CD14-positive monocyte (primary cell): ENCODE results near the gene MALSU1. TPM values are rescaled to one million over a fixed set of nuclear protein-coding genes. Genes with fewer than 3 reads are reported as not detected.

Source experiments
- DNase-seq, 3 donors: peaks; one replicate each; pipeline ENCODE4 v3.0.0-alpha.2; 2011 to 2022
- H2AFZ ChIP-seq: 2 replicates; pipeline ENCODE4 v1.6.0; 2012; ENCODE audit warnings: mild to moderate bottlenecking, low read depth, low read length, inconsistent platforms; ENCODE audit not compliant: insufficient read depth, poor library complexity, severe bottlenecking
- H3K27ac ChIP-seq, 2 donors: 1 replicate in 1 of 2; 2 replicates in 1 of 2; pipeline ENCODE4 v1.5.1; 2012 to 2013; ENCODE audit warnings: low read length in 2 of 2, control low read depth in 1 of 2, inconsistent platforms in 1 of 2, low read depth in 1 of 2, mild to moderate bottlenecking in 1 of 2
- H3K27me3 ChIP-seq, 2 donors: one replicate each; pipeline versions ENCODE4 v1.6.0 to v1.6.1; 2011 to 2013; ENCODE audit warnings: low read length in 2 of 2; ENCODE audit not compliant: control insufficient read depth in 2 of 2, insufficient read depth in 2 of 2
- H3K36me3 ChIP-seq, 2 donors: replicated peaks in 1 of 2; 1 replicate in 1 of 2; 2 replicates in 1 of 2; pipeline versions ENCODE4 v1.5.1 to v1.6.1; 2012 to 2013; ENCODE audit warnings: low read length in 2 of 2, control low read depth in 1 of 2, inconsistent platforms in 1 of 2, mild to moderate bottlenecking in 1 of 2; ENCODE audit not compliant: insufficient read depth in 2 of 2, control insufficient read depth in 1 of 2
- H3K4me1 ChIP-seq, 2 donors: 1 replicate in 1 of 2; 2 replicates in 1 of 2; pipeline versions ENCODE4 v1.5.1 to v1.6.1; 2012 to 2013; ENCODE audit warnings: low read length in 2 of 2, control low read depth in 1 of 2, inconsistent platforms in 1 of 2, mild to moderate bottlenecking in 1 of 2, moderate library complexity in 1 of 2; ENCODE audit not compliant: insufficient read depth in 2 of 2, control insufficient read depth in 1 of 2
- H3K4me2 ChIP-seq: replicated peaks from 2 replicates; pipeline ENCODE3; 2012; ENCODE audit warnings: low read length, moderate library complexity, mild to moderate bottlenecking; ENCODE audit not compliant: poor library complexity, severe bottlenecking; ENCODE audit errors: extremely low read depth
- H3K4me3 ChIP-seq, 3 experiments: fragments of 200-600 bp in 1 of 3; sonication (generic) in 1 of 3; replicated peaks in 1 of 3; 1 replicate in 2 of 3; 2 replicates in 1 of 3; pipeline ENCODE4 v1.5.1; 2011 to 2013; ENCODE audit warnings: low read length in 3 of 3, mild to moderate bottlenecking in 3 of 3, control low read depth in 2 of 3, low read depth in 2 of 3, inconsistent platforms in 1 of 3, moderate library complexity in 1 of 3
- H3K79me2 ChIP-seq: 2 replicates; pipeline ENCODE4 v1.6.0; 2012; ENCODE audit warnings: mild to moderate bottlenecking, control low read depth, inconsistent platforms, low read length, moderate library complexity; ENCODE audit not compliant: insufficient read depth
- H3K9ac ChIP-seq: 2 replicates; pipeline ENCODE4 v1.6.0; 2017; ENCODE audit warnings: low read length, mild to moderate bottlenecking; ENCODE audit not compliant: insufficient read depth, poor library complexity, severe bottlenecking
- H3K9me3 ChIP-seq, 2 donors: replicated peaks in 1 of 2; 1 replicate in 1 of 2; 2 replicates in 1 of 2; pipeline versions ENCODE4 v1.5.1 to v1.6.1; 2012 to 2013; ENCODE audit warnings: low read length in 2 of 2, control low read depth in 1 of 2; ENCODE audit not compliant: control insufficient read depth in 1 of 2, insufficient read depth in 1 of 2
- H4K20me1 ChIP-seq: 2 replicates; pipeline ENCODE4 v1.6.0; 2012; ENCODE audit warnings: mild to moderate bottlenecking, low read length, control low read depth, moderate library complexity; ENCODE audit not compliant: insufficient read depth
- H3K27ac Mint-ChIP-seq, 7 donors: one replicate each; pipeline ENCODE4 v1.8.0; 2020; ENCODE audit warnings: mild to moderate bottlenecking in 7 of 7, mixed read lengths in 7 of 7, moderate library complexity in 6 of 7, inconsistent platforms in 2 of 7
- H3K27me3 Mint-ChIP-seq, 3 donors: one replicate each; pipeline ENCODE4 v1.8.0; 2021 to 2022; ENCODE audit warnings: low read depth in 3 of 3, mild to moderate bottlenecking in 3 of 3, mixed read lengths in 3 of 3, moderate library complexity in 3 of 3, inconsistent platforms in 1 of 3
- H3K36me3 Mint-ChIP-seq, 2 donors: one replicate each; pipeline ENCODE4 v1.8.0; 2020; ENCODE audit warnings: mixed read lengths in 2 of 2, inconsistent platforms in 1 of 2, mild to moderate bottlenecking in 1 of 2
- H3K4me1 Mint-ChIP-seq: one replicate; pipeline ENCODE4 v1.8.0; 2020; ENCODE audit warnings: mild to moderate bottlenecking, mixed read lengths
- H3K4me3 Mint-ChIP-seq, 2 donors: one replicate each; pipeline ENCODE4 v1.8.0; 2020; ENCODE audit warnings: mild to moderate bottlenecking in 2 of 2, mixed read lengths in 2 of 2, moderate library complexity in 1 of 2
- H3K9me3 Mint-ChIP-seq, 7 donors: one replicate each; pipeline ENCODE4 v1.8.0; 2020 to 2022; ENCODE audit warnings: mixed read lengths in 7 of 7, mild to moderate bottlenecking in 6 of 7, moderate library complexity in 6 of 7, inconsistent platforms in 2 of 7
- WGBS: methylation state at CpG from one replicate; pipeline ENCODE4 v1.1.5; 2013; ENCODE audit warnings: missing lambda C conversion rate; ENCODE audit not compliant: insufficient coverage; 5-methylcytosine and 5-hydroxymethylcytosine counted together
- intact Hi-C, 2 donors: fragments of 100-400 bp; cut with micrococcal nuclease; formaldehyde crosslinking; loops; one replicate each; pipeline versions ENCODE4 v1.15.0 to v1.15.1; 2023
- polyA plus RNA-seq, 3 donors: library from polyadenylated mRNA; depleted of rRNA in 1 of 3; unstranded in 2 of 3; stranded (reverse) in 1 of 3; fragments of 300-500 nt in 2 of 3; fragments of >200 nt in 1 of 3; fragmentation: Illumina TruSeq in 2 of 3; gene quantifications; 1 replicate in 2 of 3; 2 replicates in 1 of 3; pipeline ENCODE4 v1.2.3, GENCODE V29; 2012 to 2021
- TF ChIP-seq, protein P1 (sequence below): fragments of 200-600 bp; IDR thresholded peaks from one replicate; pipeline ENCODE4 v1.8.0; 2022; ENCODE audit warnings: antibody characterized with exemption, mild to moderate bottlenecking

MALSU1 gene
- polyA plus RNA-seq, 3 donors = 16.8 to 41.5 (median 41.4) TPM

DNA sequence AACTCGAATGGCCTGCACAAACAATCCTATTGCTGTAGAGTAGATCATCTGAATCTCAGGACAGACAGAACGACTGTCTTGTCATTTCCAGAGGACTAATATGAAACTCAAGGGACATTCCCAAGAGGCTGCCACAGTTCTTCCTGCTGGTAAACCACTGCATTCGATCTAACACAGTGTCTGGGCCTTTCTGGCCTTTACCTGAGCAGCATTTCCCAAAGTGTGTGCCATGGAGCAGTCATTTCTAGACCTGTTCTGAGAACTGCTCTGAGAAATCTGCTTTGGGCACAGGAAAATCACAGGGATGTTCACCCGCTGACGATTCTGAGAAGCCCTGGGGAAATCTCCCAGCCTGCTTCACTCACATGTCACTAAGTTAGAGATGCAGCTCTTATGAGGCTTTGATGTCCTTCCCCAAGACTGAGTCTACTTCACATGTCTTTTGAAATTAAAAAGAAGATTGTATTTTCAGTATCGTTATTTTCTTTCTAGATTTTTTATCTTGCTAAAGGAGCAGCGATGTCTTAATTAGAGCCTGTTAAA lies 34.2 kb upstream of the MALSU1 start:
- H3K9ac ChIP-seq = no peak overlapping the region

DNA sequence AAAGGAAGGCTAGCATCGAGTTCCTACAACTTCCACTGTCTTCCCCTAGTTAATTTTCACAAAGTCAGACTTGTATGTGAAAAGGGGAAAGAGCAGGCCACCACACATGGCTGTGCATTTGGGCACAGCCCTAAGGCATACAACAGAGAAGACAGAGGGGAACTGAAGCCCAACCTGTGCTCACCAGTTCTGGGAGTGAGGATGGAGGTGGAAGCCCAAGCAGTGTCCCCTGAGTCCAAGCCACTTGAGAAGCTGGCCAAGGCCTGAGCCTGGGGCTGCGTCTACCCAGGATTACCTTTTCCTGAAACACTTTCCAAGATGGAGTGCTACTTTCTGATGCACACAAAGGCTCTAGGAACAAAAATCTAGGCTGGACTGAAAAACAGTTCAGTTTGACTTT lies 32.2 kb upstream of the MALSU1 start:
- H3K27me3 Mint-ChIP-seq = no peaks in the 10 kb centered on the region
- 80% methylated on average over 1 of the region's 2 CpGs for WGBS
- no peaks in the 10 kb centered on the region for H3K79me2 ChIP-seq
- no peak for DNase-seq
- no peak overlapping the region for H3K4me2 ChIP-seq
- TF ChIP-seq, protein P1, sequence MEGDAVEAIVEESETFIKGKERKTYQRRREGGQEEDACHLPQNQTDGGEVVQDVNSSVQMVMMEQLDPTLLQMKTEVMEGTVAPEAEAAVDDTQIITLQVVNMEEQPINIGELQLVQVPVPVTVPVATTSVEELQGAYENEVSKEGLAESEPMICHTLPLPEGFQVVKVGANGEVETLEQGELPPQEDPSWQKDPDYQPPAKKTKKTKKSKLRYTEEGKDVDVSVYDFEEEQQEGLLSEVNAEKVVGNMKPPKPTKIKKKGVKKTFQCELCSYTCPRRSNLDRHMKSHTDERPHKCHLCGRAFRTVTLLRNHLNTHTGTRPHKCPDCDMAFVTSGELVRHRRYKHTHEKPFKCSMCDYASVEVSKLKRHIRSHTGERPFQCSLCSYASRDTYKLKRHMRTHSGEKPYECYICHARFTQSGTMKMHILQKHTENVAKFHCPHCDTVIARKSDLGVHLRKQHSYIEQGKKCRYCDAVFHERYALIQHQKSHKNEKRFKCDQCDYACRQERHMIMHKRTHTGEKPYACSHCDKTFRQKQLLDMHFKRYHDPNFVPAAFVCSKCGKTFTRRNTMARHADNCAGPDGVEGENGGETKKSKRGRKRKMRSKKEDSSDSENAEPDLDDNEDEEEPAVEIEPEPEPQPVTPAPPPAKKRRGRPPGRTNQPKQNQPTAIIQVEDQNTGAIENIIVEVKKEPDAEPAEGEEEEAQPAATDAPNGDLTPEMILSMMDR = no peak
- no peak overlapping the region for H2AFZ ChIP-seq
- H3K9ac ChIP-seq = no peak overlapping the region
- no peak overlapping the region for H3K4me3 Mint-ChIP-seq
- H3K4me3 ChIP-seq = no peak overlapping the region
- no peaks in the 10 kb centered on the region for H4K20me1 ChIP-seq
- H3K36me3 Mint-ChIP-seq = no peaks in the 10 kb centered on the region
- H3K9me3 ChIP-seq = no peaks in the 10 kb centered on the region
- H3K27ac ChIP-seq = no peak overlapping the region
- no peak overlapping the region for H3K27ac Mint-ChIP-seq
- H3K4me1 ChIP-seq = no peaks in the 10 kb centered on the region
- no peaks in the 10 kb centered on the region for H3K36me3 ChIP-seq
- intact Hi-C loops = no loop called here
- no peaks in the 10 kb centered on the region for H3K4me1 Mint-ChIP-seq
- H3K27me3 ChIP-seq = no peaks in the 10 kb centered on the region
- H3K9me3 Mint-ChIP-seq = peaks cover 0 to 2% (median 0%) of the 10 kb centered on the region in 7 donors

More for the DNA sequence above, 34.2 kb upstream of the MALSU1 start:
- H3K9me3 ChIP-seq = no peaks in the 10 kb centered on the region
- 92% methylated on average over 3 of the region's 7 CpGs for WGBS
- TF ChIP-seq, protein P1 = no peak
- no peak overlapping the region for H3K27ac Mint-ChIP-seq
- H3K27me3 Mint-ChIP-seq = peaks cover 0 to 2% (median 0%) of the 10 kb centered on the region in 3 donors
- no peaks in the 10 kb centered on the region for H3K79me2 ChIP-seq
- no peak overlapping the region for H3K27ac ChIP-seq
- intact Hi-C loops = loop anchor here in 1 of 2 donors (5.0 kb wide), 1 partner anchor 78 kb away; no protein-coding TSS in a partner anchor
- H3K4me3 ChIP-seq = no peak overlapping the region
- no peak overlapping the region for H2AFZ ChIP-seq
- no peak overlapping the region for H3K4me3 Mint-ChIP-seq
- H3K4me2 ChIP-seq = no peak overlapping the region
- H3K4me1 ChIP-seq = no peaks in the 10 kb centered on the region
- H3K36me3 ChIP-seq = no peaks in the 10 kb centered on the region
- no peaks in the 10 kb centered on the region for H4K20me1 ChIP-seq
- H3K27me3 ChIP-seq = no peaks in the 10 kb centered on the region
- H3K9me3 Mint-ChIP-seq = peaks cover 0 to 2% (median 0%) of the 10 kb centered on the region in 7 donors
- no peak for DNase-seq
- no peaks in the 10 kb centered on the region for H3K36me3 Mint-ChIP-seq
- H3K4me1 Mint-ChIP-seq = no peaks in the 10 kb centered on the region
